Measurements from ENCODE around the gene PREB.

Gene PREB

DNA sequence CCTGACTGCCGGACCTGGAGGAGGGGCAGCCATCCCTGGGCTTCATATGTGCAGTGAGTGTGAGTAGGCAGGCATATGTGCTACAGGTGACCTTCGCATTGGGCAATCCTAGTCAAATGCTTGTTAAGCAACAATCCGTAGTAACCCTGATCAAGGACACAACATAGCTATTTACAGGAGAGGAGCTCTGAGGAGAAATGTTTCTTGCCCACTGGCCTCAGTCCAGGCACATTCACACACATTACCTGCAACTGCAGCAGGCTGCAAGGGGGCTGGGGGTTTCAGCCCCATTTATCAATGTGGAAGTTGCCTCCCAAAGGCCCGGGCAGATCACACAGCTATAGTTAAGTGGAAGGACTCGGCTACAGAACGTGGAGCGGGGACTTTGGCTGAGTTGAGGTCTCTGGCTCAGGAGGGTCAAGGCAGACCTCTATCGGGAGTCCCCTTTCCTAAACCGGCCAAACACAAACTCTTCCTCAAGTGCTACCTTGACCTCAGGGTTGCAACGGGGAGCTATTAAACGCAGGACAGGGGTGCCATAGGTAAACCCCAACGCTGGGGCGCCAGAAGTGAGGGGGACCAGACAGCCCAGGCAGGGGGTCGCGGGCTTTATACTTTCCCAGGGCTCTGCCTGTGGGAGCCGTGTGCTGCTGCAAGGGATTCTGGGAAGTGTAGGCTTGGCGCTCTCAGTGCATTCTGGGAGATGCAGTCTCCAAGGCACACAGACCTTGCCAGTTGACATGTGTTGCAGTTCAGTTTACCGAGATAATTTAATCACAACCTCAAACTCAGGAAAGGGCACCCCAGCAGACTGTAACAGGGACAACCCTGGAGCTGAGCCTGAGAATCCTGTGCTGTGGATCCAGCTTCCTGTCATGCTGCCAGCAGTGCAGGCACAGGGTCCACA, 38.4 kb downstream of the PREB start:
- DNase-seq (ENCODE audit: low spot score): peak; percentile 73

DNA sequence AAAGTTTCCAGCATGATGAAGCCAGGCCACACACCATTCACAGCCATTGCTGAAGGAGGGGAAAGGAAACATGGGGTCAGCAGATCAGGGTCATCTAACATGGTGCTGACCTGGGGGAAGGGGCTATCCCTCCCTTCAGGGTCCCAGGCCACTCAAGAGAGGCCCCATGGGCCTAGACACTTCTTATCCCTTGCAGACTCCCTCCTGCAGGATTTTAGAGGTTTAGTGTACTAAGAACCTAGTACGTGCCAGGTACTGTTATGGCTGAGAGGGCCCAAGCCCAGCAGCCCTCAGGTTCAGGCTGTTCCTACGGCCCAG, 39.0 kb downstream of the PREB start:
- no peak for DNase-seq (ENCODE audit: low spot score)

DNA sequence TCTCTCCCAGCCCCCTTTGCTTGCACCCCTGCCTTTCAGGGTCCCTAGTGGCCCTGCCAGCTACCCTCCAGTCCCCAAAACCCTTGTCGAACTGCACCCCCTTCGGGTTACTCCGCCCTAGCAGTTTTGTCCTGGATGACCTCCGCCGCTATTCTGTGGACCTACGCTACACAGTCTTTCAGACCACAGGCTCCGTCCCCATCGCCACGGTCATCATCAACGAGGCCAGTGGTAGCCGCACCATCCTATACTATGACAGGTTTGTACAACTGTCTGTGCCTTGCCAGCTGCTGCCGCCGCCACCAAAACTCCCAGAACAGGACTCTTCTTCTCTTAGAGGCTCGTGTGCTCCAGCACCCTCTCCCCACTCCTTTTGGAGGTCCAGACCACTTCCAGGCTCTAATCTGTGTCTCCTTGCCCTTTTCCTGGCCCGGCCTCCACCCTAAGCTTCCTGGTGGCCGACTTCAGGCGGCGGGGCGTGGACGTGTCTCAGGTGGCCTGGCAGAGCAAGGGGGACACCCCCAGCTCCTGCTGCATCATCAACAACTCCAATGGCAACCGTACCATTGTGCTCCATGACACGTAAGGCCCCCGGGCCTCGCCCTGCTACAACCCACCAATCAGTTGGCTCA, 40.0 kb downstream of the PREB start:
- no peak for DNase-seq (ENCODE audit: low spot score)

GRCh38 chr2:27093430-27094352, 40.7 kb downstream of the PREB start:
- DNase-seq (ENCODE audit: low spot score): no peak

DNA sequence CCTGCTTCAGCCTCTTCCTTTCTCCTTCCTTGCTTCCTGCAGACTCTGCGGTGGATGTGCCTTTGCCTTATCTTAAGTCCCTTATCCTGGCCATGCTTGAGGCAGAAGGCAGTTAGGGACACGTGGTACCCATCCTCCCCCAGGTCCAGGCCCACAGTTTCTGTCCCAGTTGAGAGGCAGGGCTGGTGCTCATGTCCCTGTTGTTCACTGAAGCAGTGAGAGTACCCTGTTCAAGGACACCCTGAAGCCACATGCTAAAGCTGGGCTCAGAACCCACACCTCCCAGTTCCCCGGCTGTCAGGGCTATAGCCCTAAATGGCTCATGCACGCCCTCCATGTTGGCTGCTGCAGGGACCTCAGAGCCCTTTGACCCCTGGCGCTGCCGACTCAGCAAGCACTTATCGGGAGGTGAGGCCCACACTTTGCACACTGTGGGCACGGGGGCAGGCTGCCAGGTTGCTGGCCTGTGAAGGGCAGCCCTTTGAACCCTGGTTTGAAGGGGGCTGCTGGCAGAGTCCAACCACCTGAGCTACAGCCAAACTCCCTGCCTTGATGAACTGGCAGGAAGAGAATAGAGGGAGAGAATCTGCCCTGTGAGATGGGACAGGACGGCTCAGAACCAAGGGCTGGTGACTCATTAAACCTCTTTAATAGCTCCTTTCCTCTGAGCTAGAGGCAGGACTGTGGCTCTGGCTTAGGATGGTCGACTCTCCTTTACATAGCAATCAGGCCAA, 41.6 kb downstream of the PREB start:
- DNase-seq (ENCODE audit: low spot score): no peak

DNA sequence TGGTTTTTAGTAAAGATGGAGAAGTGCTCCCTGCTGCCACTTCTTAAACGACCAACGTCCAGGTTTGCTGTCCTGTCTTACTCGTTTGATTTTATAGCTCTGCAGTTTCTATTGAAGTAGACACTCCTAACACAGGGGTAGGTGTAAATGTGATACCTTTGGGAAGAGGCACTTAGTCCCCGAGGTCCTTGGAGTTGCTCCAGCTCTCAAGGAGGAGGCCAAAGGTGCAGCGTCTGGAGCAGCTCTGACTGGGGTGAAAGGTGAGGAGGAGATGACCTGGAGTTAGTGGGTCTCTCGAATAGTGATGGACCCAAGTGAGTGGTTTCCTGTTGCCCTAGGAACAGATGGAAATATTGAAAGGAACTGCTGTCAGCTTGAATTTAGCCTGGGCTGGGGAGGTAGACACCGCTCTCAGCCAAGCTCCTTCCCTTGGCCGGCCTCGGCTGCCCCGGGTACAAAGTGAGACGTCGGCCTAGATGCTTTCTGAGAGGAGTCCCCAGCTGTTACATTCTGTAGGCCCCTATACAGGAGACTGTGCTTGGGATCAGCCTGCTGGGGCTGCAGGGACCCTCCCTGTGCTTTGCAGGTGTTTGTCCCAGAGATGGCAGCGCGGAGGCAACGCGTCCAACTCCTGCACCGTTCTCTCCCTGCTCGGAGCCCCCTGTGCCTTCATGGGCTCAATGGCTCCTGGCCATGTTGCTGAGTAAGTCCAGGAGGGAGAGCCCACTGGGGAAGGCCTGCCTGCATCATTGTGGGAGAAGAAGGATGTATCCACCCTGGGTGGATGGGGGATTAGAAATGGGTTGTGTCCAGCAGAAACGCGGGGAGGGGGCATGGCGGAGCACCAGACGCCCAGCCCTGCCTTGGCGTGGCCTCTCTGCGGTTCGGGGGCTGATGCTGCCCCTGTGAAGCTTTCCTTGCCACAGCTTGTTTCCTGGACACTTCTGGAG, 42.4 kb downstream of the PREB start:
- no peak for DNase-seq (ENCODE audit: low spot score)

DNA sequence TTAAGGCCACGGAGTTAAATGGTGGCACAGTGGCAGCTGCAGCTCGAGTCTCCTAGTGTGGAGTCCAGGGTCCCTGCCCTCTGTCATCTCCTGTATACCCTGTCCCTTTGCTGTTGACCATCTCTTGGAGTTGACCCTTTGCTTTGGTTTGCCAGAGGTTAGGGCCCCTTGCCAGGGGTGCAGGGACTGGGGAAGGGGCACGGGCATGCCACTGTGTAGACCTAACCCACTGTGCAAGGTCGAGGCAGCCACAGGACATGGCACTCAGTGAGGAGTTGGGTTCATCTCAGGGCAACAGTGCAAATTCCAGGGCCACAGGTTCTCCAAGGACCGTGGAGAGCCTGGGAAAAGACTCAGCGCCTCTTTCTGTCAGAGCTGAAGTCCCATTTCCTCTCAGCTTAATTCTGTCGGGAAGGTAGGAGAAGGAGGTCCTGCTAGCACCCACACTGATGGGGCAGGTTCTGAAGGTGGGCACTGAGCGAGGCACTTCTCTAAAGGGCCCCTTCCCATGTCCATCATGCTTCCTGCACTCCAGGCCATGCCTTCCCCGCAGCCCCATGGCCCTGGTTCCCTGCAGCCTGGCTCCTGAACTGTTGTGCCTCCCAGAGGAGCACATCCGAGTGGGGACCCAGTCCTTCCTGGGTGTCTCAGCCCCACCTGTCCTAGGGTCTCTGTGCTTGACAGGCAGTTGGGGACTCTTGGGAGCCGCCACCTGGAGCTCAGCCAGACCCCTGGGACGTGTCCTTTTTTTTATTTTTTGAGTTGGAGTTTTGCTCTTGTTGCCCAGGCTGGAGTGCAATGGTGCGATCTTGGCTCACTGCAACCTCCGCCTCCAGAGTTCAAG, 45.1 kb downstream of the PREB start:
- no peak for DNase-seq (ENCODE audit: low spot score)

DNA sequence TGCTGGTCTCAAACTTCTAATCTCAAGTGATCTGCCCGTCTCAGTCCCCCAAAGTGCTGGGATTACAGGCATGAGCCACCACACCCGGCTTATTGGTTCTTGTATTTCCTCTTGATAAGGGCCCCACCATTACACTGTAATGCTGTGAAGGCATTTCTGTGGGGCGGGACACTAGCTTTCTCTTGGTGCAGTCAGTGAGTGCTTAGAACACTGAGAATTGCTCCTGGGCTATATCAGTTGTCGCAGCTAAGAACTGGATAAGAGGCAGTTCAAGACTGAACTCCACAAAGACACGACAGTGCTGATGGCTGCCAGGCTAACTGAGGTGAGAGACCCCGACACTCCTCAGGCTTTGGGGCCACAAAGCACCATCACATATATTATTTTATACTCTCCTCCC, 45.8 kb downstream of the PREB start:
- no peak for DNase-seq (ENCODE audit: low spot score)

GRCh38 chr2:27087823-27088410, 46.5 kb downstream of the PREB start:
- DNase-seq (ENCODE audit: low spot score): no peak

GRCh38 chr2:27086724-27087593, 47.5 kb downstream of the PREB start, which contains the start of gene KHK:
Gene KHK, plus strand, starts transcription at chr2:27086772. Its CDS starts 488 bp downstream, at chr2:27087260.
- no peak for DNase-seq (ENCODE audit: low spot score)

DNA sequence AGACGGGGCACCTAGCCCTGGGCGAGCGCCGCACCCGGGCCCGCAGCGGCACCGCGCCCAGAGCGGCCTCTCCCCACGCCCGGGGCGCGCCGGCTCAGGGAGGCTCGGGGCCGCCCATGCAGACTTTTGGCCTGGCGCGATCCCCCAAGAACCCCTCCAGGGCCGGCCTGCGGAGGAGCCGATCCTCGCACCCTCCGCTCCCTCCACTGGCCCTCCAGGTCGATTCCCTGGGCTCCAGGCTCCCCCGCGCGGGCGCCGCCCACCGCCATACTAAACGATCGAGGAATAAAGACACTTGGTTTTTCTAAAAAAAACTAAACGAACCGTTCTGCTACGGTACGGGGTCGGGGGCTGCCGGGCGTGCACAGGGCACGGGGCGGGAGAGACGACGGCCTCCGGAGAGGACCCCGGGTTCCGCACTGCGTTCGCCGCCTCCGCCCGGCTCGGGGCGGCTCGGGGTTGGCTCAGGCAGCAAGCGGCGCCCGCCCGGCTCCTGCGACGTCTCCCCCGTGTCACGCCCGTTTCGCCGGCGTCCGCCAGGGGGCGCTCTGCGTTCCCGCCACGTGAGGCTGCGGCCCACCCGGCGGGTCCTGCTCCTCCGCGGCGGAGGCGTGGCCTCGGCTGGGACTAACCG, 48.2 kb downstream of the PREB start:
- DNase-seq (ENCODE audit: low spot score): peak; percentile 95

GRCh38 chr2:27085673-27086089, 48.8 kb downstream of the PREB start:
- peak; percentile 78 for DNase-seq (ENCODE audit: low spot score)

GRCh38 chr2:27085062-27085672, 49.3 kb downstream of the PREB start:
- DNase-seq (ENCODE audit: low spot score): no peak

DNA sequence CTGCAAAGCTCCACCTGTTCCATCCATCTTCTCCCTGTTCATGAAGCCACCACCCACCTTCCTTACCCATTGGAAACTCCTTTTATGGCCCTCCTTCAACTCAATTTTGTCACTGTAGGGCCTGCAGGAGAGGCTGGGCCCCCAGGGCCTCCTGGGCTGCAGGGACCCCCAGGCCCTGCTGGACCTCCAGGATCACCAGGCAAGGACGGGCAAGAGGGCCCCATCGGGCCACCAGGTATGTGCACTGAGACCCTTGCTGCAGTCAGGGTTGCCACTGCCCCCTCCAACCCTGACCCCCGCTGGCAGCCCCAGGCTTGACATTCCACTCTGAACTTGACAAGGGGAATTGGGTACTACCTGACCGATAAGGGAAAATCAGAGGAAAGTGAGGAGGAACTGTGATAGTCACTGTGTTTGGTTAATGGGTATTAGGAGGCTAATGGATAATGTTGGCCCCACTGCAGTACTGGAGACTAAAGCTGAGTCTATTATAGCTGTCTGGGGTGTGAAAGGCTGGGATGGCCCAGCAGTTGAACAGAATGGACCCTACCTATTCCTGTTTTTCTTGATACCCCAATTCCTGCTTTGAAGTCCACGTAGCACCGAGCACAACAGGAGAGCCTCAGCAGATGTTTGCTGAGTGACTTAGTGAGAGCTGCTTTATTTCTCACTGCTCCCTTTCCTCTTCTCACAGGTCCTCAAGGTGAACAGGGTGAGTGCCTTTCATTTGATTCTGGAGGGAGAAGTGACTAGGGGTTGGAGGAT, 50.0 kb downstream of the PREB start:
- DNase-seq (ENCODE audit: low spot score): no peak

DNA sequence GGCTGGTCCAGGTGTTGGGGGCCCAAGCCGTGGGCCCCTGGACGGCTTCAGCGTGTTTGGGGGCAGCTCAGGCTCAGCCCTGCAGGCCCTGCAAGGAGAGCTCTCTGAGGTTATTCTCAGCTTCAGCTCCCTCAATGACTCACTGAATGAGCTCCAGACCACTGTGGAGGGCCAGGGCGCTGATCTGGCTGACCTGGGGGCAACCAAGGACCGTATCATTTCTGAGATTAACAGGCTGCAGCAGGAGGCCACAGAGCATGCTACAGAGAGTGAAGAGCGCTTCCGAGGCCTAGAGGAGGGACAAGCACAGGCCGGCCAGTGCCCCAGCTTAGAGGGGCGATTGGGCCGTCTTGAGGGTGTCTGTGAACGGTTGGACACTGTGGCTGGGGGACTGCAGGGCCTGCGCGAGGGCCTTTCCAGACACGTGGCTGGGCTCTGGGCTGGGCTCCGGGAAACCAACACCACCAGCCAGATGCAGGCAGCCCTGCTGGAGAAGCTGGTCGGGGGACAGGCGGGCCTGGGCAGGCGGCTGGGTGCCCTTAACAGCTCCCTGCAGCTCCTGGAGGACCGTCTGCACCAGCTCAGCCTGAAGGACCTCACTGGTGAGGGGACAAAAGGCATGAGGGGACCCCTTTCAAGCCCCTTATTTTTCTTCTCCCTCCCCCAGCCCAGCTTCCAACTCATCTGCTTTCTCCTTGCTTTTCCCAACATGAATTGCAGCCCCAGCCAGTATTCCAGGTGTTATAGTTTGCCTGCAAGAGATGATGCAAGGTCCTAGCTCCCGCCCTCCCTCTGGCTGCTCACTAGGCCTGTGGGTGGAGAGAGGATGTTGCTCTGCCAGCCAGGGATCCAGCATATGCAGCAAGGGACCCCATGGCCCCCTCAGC, 50.8 kb downstream of the PREB start:
- DNase-seq (ENCODE audit: low spot score): no peak
